NCI-H1417 (cell line): ENCODE measurements around the gene C1RL.

Source experiments
- DNase-seq, 3 experiments: peaks; one replicate each; lab custom pipeline; 2025; lab: John Stamatoyannopoulos, UW

Gene C1RL

DNA sequence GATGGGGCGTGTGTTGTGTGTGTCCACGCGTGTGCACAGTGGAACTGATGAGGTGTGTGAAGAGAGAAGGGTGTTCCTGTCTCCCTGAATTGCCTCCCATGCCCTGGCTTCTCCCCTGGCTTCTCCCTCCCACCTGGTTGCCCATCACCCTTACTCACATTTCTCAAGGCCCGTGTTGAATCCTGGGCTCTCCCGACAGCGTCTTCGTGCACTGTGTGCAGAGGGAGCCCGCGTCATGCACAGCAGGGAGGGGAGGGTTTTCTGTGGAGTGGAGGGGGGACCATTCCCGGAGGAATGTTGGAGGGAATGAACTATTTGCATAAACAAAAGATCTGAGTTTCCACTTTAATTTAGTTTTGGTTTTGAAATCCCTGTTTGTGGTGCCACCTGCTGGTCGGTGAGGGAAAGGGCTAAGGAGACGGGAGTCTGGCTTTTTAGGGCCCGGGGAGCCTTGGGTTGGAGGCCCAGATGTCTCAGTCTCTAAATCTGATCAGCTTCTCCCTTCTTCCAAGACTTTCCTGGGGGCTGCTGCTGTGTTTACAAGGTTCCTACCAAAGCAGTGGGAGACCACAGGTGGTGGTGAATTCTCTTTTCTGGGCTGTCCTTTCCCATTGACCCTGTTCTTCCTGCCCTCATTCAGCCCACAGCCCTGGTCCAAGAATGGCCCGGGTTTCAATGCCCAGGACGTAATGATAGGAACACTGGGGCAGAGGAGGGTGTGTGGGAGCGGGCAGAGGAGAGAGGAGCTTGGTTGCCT is 16.6 kb downstream of the C1RL start, which contains the start of gene C1R:
C1R (minus strand) TSS at position 217 of the 757 bp plus-strand sequence; CDS start at position 160, 57 bp downstream.
- peak; percentile 25 to 82 (median 61) for DNase-seq

DNA sequence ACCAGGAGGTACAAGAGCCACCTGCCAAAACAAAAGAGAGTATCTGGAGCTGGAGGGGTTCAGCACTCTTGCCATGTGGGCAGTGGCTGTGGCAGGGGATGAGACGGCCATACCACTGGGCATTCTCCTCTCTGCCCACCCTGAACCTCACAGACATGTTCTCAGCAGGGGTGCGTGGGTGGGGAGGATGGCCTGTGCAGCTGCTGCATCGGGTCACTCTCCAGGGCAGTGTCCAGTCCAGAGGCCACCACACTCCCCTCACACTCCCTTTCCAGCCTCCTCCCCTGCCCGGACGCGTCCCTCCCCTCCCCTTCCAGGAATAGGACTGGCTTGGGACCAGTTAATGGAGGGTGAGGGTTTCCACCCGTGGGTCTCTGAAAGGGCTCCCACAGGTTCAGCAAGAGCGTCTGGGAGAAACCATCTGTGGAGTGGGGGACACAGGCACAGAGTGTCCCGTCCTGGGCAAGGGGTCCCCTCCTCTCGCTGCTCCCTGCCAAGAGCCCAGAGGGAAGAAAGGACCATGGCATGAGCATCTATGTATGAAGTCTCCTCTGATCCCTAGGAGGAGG is 17.3 kb downstream of the C1RL start:
- DNase-seq: no peak

DNA sequence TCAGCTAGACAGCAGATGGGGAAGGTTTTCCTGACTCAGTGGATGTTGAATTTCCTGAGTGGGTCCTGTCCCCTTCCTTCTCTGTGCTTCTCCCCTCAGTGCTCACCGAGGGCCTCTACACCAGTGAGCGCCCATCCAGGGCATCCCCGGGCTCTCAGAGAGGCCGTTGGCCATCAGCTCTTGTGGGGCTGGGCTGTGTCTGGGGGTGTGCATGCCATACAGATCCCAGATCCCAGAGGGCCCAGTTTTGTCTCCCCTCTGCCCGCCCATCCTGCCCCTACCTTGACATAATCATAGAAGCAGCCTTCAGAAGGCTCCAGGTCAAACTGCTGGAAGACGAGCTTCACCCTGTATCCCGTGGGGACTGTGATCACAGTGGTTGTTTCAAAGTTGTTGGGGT is 17.8 kb downstream of the C1RL start:
- no peak for DNase-seq

GRCh38 chr12:7090222-7090998 is 18.6 kb downstream of the C1RL start:
- no peak for DNase-seq

DNA sequence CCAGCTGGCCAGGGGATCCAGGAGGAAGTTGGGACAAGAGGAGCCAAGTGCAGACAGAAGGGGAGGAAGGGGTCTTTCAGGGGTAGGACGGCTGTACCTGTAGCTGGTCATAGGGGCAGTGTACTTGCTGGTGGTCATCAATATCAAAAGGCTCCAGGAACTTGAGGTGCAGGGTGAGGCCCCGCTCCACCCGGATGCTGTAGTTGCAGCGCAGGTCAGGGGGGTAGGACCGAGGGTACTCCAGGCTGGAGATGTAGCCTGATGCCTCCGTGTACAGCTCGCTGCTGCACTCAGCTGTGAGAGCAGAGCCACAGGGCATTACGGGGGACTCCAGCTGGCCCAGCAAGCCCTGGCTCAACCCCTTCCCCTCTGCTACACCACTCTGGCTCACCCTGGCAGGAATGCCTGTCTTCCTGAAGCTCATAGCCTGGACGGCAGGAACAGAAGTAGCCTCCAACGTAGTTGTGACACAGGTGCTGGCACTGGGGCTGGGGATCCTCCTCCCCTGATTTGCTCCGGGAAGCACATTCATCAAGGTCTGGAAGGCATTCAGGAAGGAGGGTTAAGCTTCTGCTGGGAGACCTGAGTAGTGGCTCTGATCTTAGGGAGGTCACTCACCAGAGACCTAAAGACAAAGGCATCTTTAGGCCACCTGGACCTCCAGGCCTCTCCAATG is 19.7 kb downstream of the C1RL start:
- no peak for DNase-seq

DNA sequence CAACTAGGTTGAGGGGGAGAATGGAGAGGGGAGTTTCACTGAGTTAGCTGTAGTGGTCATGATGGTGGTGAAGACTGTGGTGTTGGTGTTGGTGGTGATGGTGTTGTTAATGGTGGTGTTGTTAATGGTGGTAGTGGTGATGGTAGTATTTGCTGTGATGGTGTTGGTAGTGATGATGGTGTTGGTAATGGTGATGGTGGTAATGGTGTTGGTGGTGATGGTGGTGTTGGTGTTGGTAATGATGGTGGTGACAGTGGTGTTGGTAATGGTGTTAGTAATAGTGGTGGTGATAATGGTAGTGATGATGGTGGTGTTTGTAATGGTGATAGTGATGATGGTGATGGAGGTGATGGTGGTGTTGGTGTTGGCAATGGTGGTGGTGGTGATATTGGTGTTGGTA is 25.9 kb downstream of the C1RL start:
- DNase-seq: no peak

GRCh38 chr12:7081037-7081436 is 28.0 kb downstream of the C1RL start:
- no peak for DNase-seq

DNA sequence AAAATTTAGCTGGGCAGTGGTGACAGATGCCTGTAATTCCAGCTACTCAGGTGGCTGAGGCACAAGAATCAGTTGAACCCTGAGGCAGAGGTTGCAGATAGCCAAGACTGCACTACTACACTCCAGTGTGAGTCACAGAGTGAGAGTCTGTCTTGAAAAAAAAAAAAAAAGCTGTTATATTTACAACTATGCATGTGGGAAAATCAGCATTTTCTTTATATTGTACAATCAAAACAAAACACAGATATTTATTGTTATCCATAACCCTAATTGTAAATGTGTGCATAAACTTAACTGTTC is 29.2 kb downstream of the C1RL start:
- DNase-seq: no peak

DNA sequence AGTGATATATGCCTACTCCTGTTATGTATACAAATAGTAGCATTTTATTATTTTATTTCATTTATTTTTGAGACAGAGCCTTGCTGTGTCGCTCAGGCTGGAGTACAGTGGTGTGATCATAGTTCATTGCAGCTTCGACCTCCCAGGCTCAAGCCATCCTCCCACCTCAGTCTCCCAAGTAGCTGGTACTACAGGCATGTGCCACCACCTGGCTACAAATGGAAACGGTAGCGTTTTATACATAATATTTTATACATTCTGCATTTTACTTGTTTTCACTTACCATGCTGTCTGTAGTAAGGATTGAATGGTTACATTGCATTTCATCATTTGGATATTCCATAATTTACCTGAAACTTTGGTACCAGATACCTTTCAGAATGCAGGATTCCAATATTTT is 30.9 kb downstream of the C1RL start:
- no peak for DNase-seq

DNA sequence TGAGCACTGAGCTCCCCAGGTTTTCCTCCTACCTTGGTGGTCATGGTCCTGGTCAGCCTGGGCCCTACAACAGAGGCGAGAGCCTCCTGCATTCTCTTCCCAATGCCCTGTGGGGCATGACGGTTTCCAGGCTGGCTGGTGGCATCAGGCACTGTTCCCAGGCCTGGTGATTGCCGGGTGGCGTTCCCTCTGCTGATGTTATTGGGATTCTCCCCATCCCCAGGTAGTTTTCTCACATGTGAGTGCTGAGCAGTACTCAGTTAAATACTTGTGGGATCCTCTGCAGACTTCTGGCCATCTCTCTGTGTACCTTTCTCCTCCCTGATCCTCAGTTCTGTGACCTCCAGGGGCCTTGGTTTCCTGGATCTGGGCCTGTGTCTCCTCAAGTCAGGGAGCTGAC is 32.5 kb downstream of the C1RL start:
- DNase-seq: no peak

GRCh38 chr12:7075939-7076338 is 33.1 kb downstream of the C1RL start:
- no peak for DNase-seq

GRCh38 chr12:7075518-7075917 is 33.5 kb downstream of the C1RL start:
- no peak for DNase-seq

- DNase-seq: peak in 1 of 3 experiments; percentile 16
Measured at GRCh38 chr12:7073946-7074345, 35.1 kb downstream of the C1RL start.

GRCh38 chr12:7072554-7072953 is 36.5 kb downstream of the C1RL start:
- DNase-seq: no peak

DNA sequence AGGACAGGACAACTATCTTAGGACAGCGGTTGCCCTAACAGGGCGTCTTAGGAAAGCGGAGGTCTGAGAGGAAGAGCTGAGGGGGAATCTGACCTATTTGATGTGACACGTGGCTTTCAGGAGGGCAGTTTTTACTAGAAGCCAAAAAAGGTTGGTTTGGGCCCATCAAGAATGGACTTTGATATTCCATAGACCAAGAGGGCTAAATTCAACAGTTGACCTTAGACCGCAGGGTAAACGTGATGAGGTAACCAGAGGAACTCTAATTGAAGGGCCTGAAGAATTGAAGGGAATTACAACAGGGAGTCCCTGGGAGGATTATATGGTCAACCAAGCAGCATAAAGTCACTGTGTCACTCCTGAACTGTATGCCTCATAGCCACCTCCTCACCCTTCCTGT is 37.0 kb downstream of the C1RL start:
- DNase-seq: no peak

GRCh38 chr12:7069386-7069785 is 39.6 kb downstream of the C1RL start:
- DNase-seq: no peak

- no peak for DNase-seq
Measured at GRCh38 chr12:7068994-7069346, 40.0 kb downstream of the C1RL start.

GRCh38 chr12:7068240-7068993 is 40.6 kb downstream of the C1RL start:
- DNase-seq: no peak

GRCh38 chr12:7067096-7067495 is 41.9 kb downstream of the C1RL start:
- DNase-seq: no peak

- DNase-seq: no peak
Measured at GRCh38 chr12:7066596-7066995, 42.4 kb downstream of the C1RL start.

- no peak for DNase-seq
Measured at GRCh38 chr12:7065073-7065623, 43.9 kb downstream of the C1RL start.

GRCh38 chr12:7064516-7064915 is 44.5 kb downstream of the C1RL start:
- DNase-seq: no peak
